Measurements from ENCODE around the gene IER3.
"Not testable (repeated sequence)": the region's sequence is repeated elsewhere in the genome, so short reads cannot be mapped to it uniquely, and the experiment has no call there.

IER3 gene

DNA sequence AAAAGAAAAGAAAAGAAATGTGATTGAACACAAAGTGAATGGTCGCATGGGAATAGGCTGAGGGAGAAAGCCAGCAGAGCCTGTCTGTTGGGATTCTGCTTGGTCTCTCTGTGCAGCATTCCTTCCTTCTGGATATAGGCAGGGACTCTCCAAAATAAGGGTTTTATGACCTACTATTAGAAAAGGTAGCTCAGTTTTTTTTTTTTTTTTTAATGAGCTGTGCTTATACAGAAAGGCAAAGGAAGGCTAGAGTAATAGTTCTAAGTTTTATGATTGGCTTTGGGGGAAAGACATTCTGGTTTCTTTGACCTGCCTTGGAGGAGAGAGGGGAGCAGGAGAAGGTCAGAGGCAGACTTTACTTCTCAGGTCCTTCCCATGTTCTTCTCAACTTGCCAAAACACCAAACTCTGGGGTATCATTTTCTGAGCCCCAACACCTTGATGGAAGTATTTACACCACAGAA is 18.8 kb upstream of the IER3 start:
- Histone ChIP-seq H3K9me3 (no peaks in the 10 kb centered on the region), H3K27me3 (no peaks in the 10 kb centered on the region), H3K36me3 (no peaks in the 10 kb centered on the region), H3K27ac (no peak overlapping the region), H3K4me1 (peaks cover 0 to 41% (median 19%) of the 10 kb centered on the region in 4 donors), H3K4me3 (no peak overlapping the region)
- TF ChIP-seq, protein P1, sequence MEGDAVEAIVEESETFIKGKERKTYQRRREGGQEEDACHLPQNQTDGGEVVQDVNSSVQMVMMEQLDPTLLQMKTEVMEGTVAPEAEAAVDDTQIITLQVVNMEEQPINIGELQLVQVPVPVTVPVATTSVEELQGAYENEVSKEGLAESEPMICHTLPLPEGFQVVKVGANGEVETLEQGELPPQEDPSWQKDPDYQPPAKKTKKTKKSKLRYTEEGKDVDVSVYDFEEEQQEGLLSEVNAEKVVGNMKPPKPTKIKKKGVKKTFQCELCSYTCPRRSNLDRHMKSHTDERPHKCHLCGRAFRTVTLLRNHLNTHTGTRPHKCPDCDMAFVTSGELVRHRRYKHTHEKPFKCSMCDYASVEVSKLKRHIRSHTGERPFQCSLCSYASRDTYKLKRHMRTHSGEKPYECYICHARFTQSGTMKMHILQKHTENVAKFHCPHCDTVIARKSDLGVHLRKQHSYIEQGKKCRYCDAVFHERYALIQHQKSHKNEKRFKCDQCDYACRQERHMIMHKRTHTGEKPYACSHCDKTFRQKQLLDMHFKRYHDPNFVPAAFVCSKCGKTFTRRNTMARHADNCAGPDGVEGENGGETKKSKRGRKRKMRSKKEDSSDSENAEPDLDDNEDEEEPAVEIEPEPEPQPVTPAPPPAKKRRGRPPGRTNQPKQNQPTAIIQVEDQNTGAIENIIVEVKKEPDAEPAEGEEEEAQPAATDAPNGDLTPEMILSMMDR (IDR thresholded peaks at IDR 0.05): no peak
- no peak for DNase-seq
- intact Hi-C loops (cut with DNase I; ENCODE audit: low total_unique reads): no loop called here

DNA sequence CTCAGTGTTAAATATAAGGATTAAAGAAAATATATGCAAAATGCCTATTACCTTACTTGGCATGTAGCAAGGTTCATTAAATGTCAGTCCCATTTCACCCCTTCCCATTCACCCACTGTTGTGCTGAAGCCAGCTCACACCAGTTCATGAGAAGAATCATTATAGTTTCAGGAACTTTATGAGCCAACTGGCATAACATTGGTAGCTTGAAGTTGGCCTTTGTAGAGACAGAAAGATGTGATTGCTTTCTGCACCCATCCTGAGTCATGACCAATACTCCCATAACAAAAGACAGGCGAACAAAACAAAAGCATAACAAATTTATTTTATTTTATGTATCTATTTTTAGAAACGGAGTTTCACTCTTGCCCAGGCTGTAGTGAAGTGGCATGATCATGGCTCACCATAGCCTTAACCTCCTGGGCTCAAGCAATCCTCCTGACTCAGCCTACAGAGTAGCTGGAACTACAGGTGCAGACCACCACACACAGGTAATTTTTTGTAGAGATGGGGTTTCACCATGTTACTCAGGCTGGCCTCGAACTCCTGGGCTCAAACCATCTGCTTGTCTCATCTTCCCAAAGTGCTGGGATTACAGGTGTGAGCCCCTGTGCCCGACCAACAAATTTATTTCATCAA is 17.6 kb upstream of the IER3 start:
- no peak for DNase-seq

DNA sequence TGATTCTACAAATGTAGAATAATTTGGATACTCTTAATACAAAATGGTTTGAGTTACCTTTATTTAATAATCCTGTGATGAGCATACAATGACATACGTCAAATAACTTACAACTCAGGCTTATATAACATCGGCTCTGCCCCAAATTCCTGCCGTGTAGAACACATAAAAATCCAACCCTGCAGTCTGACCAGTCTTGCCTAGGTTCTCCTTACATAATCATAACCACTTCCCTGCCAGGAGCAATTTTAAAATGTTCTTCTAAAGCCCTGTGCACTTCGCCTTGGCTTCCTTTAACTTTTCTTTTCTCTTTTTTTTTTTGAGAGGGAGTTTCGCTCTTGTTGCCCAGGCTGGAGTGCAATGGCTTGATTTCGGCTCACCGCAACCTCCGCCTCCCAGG is 16.2 kb upstream of the IER3 start:
- intact Hi-C loops (cut with DNase I; ENCODE audit: low total_unique reads): no loop called here
- Histone ChIP-seq H3K4me1 (peaks cover 0 to 47% (median 25%) of the 10 kb centered on the region in 4 donors), H3K36me3 (no peaks in the 10 kb centered on the region), H3K4me3 (no peak overlapping the region), H3K27ac (peak overlapping the region; percentile 14 to 37), H3K9me3 (no peaks in the 10 kb centered on the region), H3K27me3 (no peaks in the 10 kb centered on the region)
- TF ChIP-seq, protein P1 (IDR thresholded peaks at IDR 0.05): no peak
- DNase-seq: no peak

More for the DNA sequence above, 17.6 kb upstream of the IER3 start:
- H3K27me3 ChIP-seq: no peaks in the 10 kb centered on the region
- H3K4me3 ChIP-seq: no peak overlapping the region
- H3K4me1 ChIP-seq: peaks cover 0 to 42% (median 22%) of the 10 kb centered on the region in 4 donors
- no peak overlapping the region for H3K27ac ChIP-seq
- no peaks in the 10 kb centered on the region for H3K9me3 ChIP-seq
- intact Hi-C loops (cut with DNase I; ENCODE audit: low total_unique reads): no loop called here
- TF ChIP-seq, protein P1 (IDR thresholded peaks at IDR 0.05): no peak
- H3K36me3 ChIP-seq: no peaks in the 10 kb centered on the region

DNA sequence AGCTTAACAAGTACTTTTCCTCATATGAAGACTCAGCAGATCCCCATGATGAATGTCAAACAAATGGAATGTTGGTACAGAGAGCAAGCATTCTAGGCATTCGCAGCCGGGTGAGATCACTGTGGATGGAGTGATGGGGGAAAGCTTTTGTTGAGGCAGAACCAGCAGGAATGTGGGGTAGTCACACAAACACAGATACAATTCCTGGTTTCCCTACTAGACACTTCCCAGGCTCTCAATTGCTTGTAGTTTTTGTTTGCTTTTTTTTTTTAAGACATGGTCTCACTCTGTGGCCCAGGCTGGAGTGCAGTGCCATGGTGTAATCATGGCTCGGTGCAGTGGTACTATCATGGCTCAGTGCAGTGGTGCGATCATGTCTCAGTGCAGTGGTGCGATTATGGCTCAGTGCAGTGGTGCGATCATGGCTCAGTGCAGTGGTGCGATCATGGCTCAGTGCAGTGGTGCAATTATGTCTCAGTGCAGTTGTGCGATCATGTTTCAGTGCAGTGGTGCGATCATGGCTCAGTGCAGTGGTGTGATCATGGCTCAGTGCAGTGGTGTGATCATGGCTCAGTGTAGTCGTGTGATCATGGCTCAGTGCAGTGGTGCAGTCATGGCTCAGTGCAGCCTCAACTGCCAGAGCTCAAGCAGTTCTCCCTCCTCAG is 15.4 kb upstream of the IER3 start:
- Histone ChIP-seq H3K4me1 (peaks cover 0 to 47% (median 27%) of the 10 kb centered on the region in 4 donors), H3K9me3 (no peaks in the 10 kb centered on the region), H3K27me3 (no peaks in the 10 kb centered on the region), H3K27ac (peak overlapping the region; percentile 14 to 37), H3K4me3 (no peak overlapping the region), H3K36me3 (no peaks in the 10 kb centered on the region)
- DNase-seq: no peak
- intact Hi-C loops (cut with DNase I; ENCODE audit: low total_unique reads): no loop called here
- TF ChIP-seq, protein P1 (IDR thresholded peaks at IDR 0.05): no peak

DNA sequence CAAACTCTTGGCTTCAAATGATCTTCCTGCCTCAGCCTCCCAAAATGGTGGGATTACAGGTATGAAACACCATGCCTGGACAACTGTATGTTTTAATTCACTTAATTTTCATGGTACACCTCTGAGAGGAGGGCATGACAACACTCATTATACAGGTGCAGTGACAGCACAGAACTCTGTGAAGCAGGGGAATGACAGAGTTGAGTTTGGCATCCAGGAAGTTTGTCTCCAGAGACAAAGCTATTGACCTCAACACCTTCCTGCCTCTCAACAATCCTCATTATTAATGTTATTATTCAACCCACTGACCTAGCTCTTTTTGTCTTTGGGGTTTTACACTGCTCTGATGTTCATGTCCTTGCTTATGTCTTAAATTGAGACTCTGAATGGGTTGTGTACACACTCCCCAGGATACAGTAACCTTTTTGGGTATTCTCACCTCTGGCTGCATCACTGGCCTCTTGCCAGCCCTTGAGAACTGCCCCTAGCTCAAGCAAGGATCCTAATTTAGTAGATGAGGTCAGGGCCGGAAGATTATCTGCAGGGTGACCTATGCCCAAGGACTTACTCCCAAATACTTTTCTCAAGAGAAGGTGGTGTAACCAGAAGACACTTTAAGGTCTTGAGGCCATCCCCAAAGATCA is 13.0 kb upstream of the IER3 start:
- DNase-seq: no peak
- no peaks in the 10 kb centered on the region for H3K9me3 ChIP-seq
- H3K4me1 ChIP-seq: peaks cover 0 to 49% (median 35%) of the 10 kb centered on the region in 4 donors
- H3K36me3 ChIP-seq: no peaks in the 10 kb centered on the region
- H3K4me3 ChIP-seq: no peak overlapping the region
- TF ChIP-seq, protein P1 (IDR thresholded peaks at IDR 0.05): no peak
- no peaks in the 10 kb centered on the region for H3K27me3 ChIP-seq
- H3K27ac ChIP-seq: no peak overlapping the region
- intact Hi-C loops (cut with DNase I; ENCODE audit: low total_unique reads): no loop called here

DNA sequence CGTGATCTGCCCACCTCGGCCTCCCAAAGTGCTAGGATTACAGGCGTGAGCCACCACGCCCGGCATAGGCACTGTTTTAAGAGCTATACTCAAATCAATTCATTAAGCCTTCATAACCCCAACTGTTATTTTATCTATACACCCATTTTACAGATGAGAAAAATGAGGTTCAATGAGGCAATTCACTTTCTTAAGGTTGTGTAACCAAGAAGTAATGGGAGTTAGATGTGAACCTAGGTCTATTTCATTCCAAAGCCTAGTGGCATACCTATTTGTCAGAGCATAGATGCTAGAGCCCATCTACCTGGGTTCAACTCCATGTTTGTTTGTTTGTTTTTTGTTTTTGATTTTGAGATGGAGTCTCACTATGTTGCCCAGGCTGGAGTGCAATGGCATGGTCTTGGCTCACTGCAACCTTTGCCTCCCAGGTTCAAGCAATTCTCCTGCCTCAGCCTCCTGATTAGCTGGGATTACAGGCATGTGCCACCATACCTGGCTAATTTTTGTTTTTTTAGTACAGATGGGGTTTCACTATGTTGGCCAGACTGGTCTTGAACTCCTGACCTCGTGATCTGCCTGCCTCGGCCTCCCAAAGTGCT is 12.2 kb upstream of the IER3 start:
- H3K27ac ChIP-seq: peak overlapping the region in 1 of 2 donors; percentile 62
- H3K4me3 ChIP-seq; intact Hi-C loops (cut with DNase I; ENCODE audit: low total_unique reads); H3K36me3 ChIP-seq; DNase-seq; H3K9me3 ChIP-seq; H3K27me3 ChIP-seq: not testable (repeated sequence)
- peaks cover 0 to 58% (median 41%) of the 10 kb centered on the region in 4 donors for H3K4me1 ChIP-seq
